Gastroesophageal sphincter (tissue), 4 donors: ENCODE measurements around the gene PGP. TPM values are rescaled to one million over a fixed set of nuclear protein-coding genes. Genes with fewer than 3 reads are reported as not detected.
"Not testable (repeated sequence)": the region's sequence is repeated elsewhere in the genome, so short reads cannot be mapped to it uniquely, and the experiment has no call there.

Experiments used
- ATAC-seq: fragments of 150-250 bp; one replicate; pipeline ENCODE4 v1.9.1; 2016; ENCODE audit warnings: mild to moderate bottlenecking, moderate library complexity
- H3K27ac ChIP-seq, 4 donors: fragments of 200-600 bp; sonication (generic) in 3 of 4; 1 replicate in 3 of 4; 2 replicates in 1 of 4; pipeline ENCODE4 v1.5.1; 2016 to 2019
- H3K27me3 ChIP-seq: fragments of 200-600 bp; sonication (generic); one replicate; pipeline ENCODE4 v1.5.1; 2019
- H3K36me3 ChIP-seq, 2 donors: fragments of 200-600 bp; sonication (generic); one replicate each; pipeline ENCODE4 v1.5.1; 2019; ENCODE audit warnings: control low read depth in 1 of 2
- H3K4me1 ChIP-seq, 3 donors: fragments of 200-600 bp; sonication (generic); 1 replicate in 2 of 3; 2 replicates in 1 of 3; pipeline ENCODE4 v1.5.1; 2016 to 2019; ENCODE audit warnings: control low read depth in 2 of 3
- H3K4me3 ChIP-seq, 2 donors: fragments of 200-600 bp; sonication (generic); one replicate each; pipeline ENCODE4 v1.5.1; 2019; ENCODE audit warnings: mild to moderate bottlenecking in 1 of 2, moderate library complexity in 1 of 2
- H3K9me3 ChIP-seq, 3 donors: fragments of 200-600 bp; sonication (generic); one replicate each; pipeline ENCODE4 v1.5.1; 2017 to 2019; ENCODE audit warnings: control low read depth in 2 of 3
- CTCF ChIP-seq, 4 experiments: fragments of 200-600 bp in 2 of 4; fragments of 450-650 bp in 2 of 4; sonication (generic) in 1 of 4; IDR thresholded peaks; one replicate each; pipeline ENCODE4 v1.5.1; 2017 to 2019; ENCODE audit warnings: antibody characterized with exemption in 4 of 4, mild to moderate bottlenecking in 2 of 4, moderate library complexity in 2 of 4
- EP300 ChIP-seq: sonication (generic); formaldehyde crosslinking; IDR thresholded peaks from one replicate; pipeline ENCODE4 v1.6.1; 2017; ENCODE audit warnings: antibody characterized with exemption, mild to moderate bottlenecking
- POLR2A ChIP-seq, 2 donors: fragments of 450-650 bp; IDR thresholded peaks; one replicate each; pipeline ENCODE4 v1.6.1; 2017; ENCODE audit warnings: antibody characterized with exemption in 2 of 2, mild to moderate bottlenecking in 2 of 2, moderate library complexity in 1 of 2
- POLR2AphosphoS5 ChIP-seq: sonication (generic); formaldehyde crosslinking; IDR thresholded peaks from one replicate; pipeline ENCODE4 v1.6.1; 2017; ENCODE audit warnings: antibody characterized with exemption
- WGBS, 2 donors: methylation state at CpG; one replicate each; pipeline ENCODE4 v1.1.5; 2018; ENCODE audit warnings: low coverage in 1 of 2; 5-methylcytosine and 5-hydroxymethylcytosine counted together
- total RNA-seq, 4 donors: library from RNA; depleted of rRNA; stranded (reverse); fragments of >200 nt; gene quantifications; one replicate each; pipeline ENCODE4 v1.1.0, GENCODE V29; 2016

The PGP gene
- total RNA-seq: 10 to 100 TPM in 2 of 4 donors, 1 to 10 TPM in 2; 7.6 to 17.3 (median 12.5) TPM

GRCh38 chr16:2214719-2214968, at the start of gene PGP:
PGP (minus strand) TSS chr16:2214840; CDS start chr16:2214777, 63 bp downstream.
- H3K27me3 ChIP-seq: no peaks in the 10 kb centered on the region
- no peaks in the 10 kb centered on the region for H3K9me3 ChIP-seq
- no peak for TF ChIP-seq POLR2AphosphoS5
- peak in 1 of 4 experiments; percentile 45 for TF ChIP-seq CTCF (IDR thresholded peaks at IDR 0.05)
- peaks cover 6 to 35% (median 14%) of the 10 kb centered on the region in 3 donors for H3K4me1 ChIP-seq
- peaks cover 0 to 13% of the 10 kb centered on the region in 2 donors for H3K36me3 ChIP-seq
- H3K27ac ChIP-seq: peak within 1 kb of the TSS; percentile 79 to 94 (median 92)
- H3K4me3 ChIP-seq: peak within 1 kb of the TSS; percentile 55 to 81
- ATAC-seq: no peak
- WGBS, 2 donors: no CpG with 5 or more reads among the region's 48 CpGs

- not testable (repeated sequence) for H3K27ac ChIP-seq, H3K4me3 ChIP-seq, ATAC-seq, H3K27me3 ChIP-seq, H3K9me3 ChIP-seq
- Histone ChIP-seq H3K4me1 (peaks cover 0 to 36% (median 12%) of the 10 kb centered on the region in 3 donors), H3K36me3 (peaks cover 0 to 74% of the 10 kb centered on the region in 2 donors)
- 67% methylated on average over 1 to 5 of the region's 14 CpGs for WGBS, 2 donors
Observed at GRCh38 chr16:2263026-2263425, 48.4 kb upstream of the PGP start.

GRCh38 chr16:2260250-2260649, 45.6 kb upstream of the PGP start:
- Histone ChIP-seq H3K27ac (no peak overlapping the region), H3K4me1 (peaks cover 0 to 16% (median 4%) of the 10 kb centered on the region in 3 donors), H3K9me3 (no peaks in the 10 kb centered on the region), H3K27me3 (no peaks in the 10 kb centered on the region), H3K4me3 (no peak overlapping the region), H3K36me3 (peaks cover 0 to 100% of the 10 kb centered on the region in 2 donors)
- no peak for ATAC-seq
- WGBS, 2 donors: 95 to 97% methylated on average over 7 to 8 of the region's 8 CpGs
- TF ChIP-seq EP300 (no peak), CTCF (IDR thresholded peaks at IDR 0.05) (no peak), POLR2A (IDR thresholded peaks at IDR 0.05) (no peak), POLR2AphosphoS5 (no peak)

GRCh38 chr16:2258530-2258929, 43.9 kb upstream of the PGP start:
- H3K27ac ChIP-seq, H3K4me3 ChIP-seq, H3K27me3 ChIP-seq, H3K9me3 ChIP-seq, H3K4me1 ChIP-seq, ATAC-seq: not testable (repeated sequence)
- WGBS, 2 donors: 88% methylated on average over 5 of the region's 7 CpGs; no CpG with 5 or more reads in 1 of the 2 donors
- H3K36me3 ChIP-seq: peaks cover 0 to 100% of the 10 kb centered on the region in 2 donors

- Histone ChIP-seq H3K4me1 (no peaks in the 10 kb centered on the region), H3K36me3 (peaks cover 0 to 100% of the 10 kb centered on the region in 2 donors), H3K4me3 (no peak overlapping the region), H3K27ac (no peak overlapping the region), H3K9me3 (no peaks in the 10 kb centered on the region), H3K27me3 (no peaks in the 10 kb centered on the region)
- 68 to 83% methylated on average over 4 of the region's 6 CpGs for WGBS, 2 donors
- no peak for ATAC-seq
- no peak for TF ChIP-seq EP300
- no peak for TF ChIP-seq CTCF (IDR thresholded peaks at IDR 0.05)
- no peak for TF ChIP-seq POLR2AphosphoS5
- no peak for TF ChIP-seq POLR2A (IDR thresholded peaks at IDR 0.05)
Observed at GRCh38 chr16:2257726-2258125, 43.1 kb upstream of the PGP start.

- H3K36me3 ChIP-seq: peaks cover 0 to 93% of the 10 kb centered on the region in 2 donors
- TF ChIP-seq EP300: no peak
- no peak for TF ChIP-seq POLR2A (IDR thresholded peaks at IDR 0.05)
- TF ChIP-seq POLR2AphosphoS5: no peak
- no peak for TF ChIP-seq CTCF (IDR thresholded peaks at IDR 0.05)
- no peak overlapping the region for H3K4me3 ChIP-seq
- ATAC-seq: no peak
- H3K9me3 ChIP-seq: no peaks in the 10 kb centered on the region
- H3K4me1 ChIP-seq: peaks cover 0 to 8% (median 0%) of the 10 kb centered on the region in 3 donors
- no peaks in the 10 kb centered on the region for H3K27me3 ChIP-seq
- 67 to 72% methylated on average over 8 to 10 of the region's 12 CpGs for WGBS, 2 donors
- H3K27ac ChIP-seq: no peak overlapping the region
Observed at GRCh38 chr16:2256531-2257140, 42.0 kb upstream of the PGP start.
